HEK293 (cell line): ENCODE results near the gene HDHD3.

Experiments used
- CTCF ChIA-PET: fragments of 350-600 bp; formaldehyde crosslinking; extraction: SDS; loops from one replicate; lab custom pipeline; 2021; ENCODE audit warnings: antibody characterized with exemption; lab: Yijun Ruan, JAX
- POLR2A ChIA-PET: fragments of 300-600 bp; formaldehyde crosslinking; extraction: SDS; loops from one replicate; lab custom pipeline; 2020; ENCODE audit warnings: antibody characterized with exemption, inconsistent platforms; lab: Yijun Ruan, JAX
- H3K27ac ChIP-seq: fragments of 200-500 bp; sonication (Bioruptor generic); 2 replicates; pipeline ENCODE4 v1.5.1; 2014; ENCODE audit warnings: low read depth, low read length, control low read depth, inconsistent platforms; ENCODE audit errors: extremely low read depth
- H3K36me3 ChIP-seq, 2 experiments: fragments of 200-500 bp in 1 of 2; sonication (Bioruptor generic) in 1 of 2; 1 replicate in 1 of 2; 2 replicates in 1 of 2; pipeline ENCODE4 v1.5.1; 2014 to 2017; ENCODE audit warnings: inconsistent platforms in 2 of 2, low read length in 2 of 2; ENCODE audit not compliant: control insufficient read depth in 2 of 2, insufficient read depth in 1 of 2
- H3K4me1 ChIP-seq: fragments of 200-500 bp; sonication (Bioruptor generic); 2 replicates; pipeline ENCODE4 v1.5.1; 2014; ENCODE audit warnings: mild to moderate bottlenecking, low read length, inconsistent platforms; ENCODE audit not compliant: control insufficient read depth, insufficient read depth
- H3K4me3 ChIP-seq: 2 replicates; pipeline ENCODE4 v1.5.1; 2011; ENCODE audit warnings: low read depth, mild to moderate bottlenecking, control low read depth, low read length, moderate library complexity
- H3K9me3 ChIP-seq: fragments of 200-500 bp; sonication (Bioruptor generic); 2 replicates; pipeline ENCODE4 v1.5.1; 2014; ENCODE audit warnings: low read depth, low read length, inconsistent platforms; ENCODE audit not compliant: control insufficient read depth, insufficient read depth
- FEZF1 ChIP-seq: fragments of 450-650 bp; formaldehyde crosslinking; IDR thresholded peaks from 2 replicates; pipeline ENCODE4 v1.5.1; 2016; ENCODE audit warnings: missing biosample characterization, missing genetic modification characterization
- MYNN ChIP-seq: fragments of 450-650 bp; formaldehyde crosslinking; IDR thresholded peaks from 2 replicates; pipeline ENCODE4 v1.5.1; 2016; ENCODE audit warnings: missing biosample characterization, missing genetic modification characterization, borderline replicate concordance
- OVOL3 ChIP-seq: fragments of 450-650 bp; formaldehyde crosslinking; IDR thresholded peaks from 2 replicates; pipeline ENCODE4 v1.5.1; 2016; ENCODE audit warnings: missing biosample characterization, missing genetic modification characterization
- SCRT1 ChIP-seq: fragments of 450-650 bp; formaldehyde crosslinking; IDR thresholded peaks from 2 replicates; pipeline ENCODE4 v1.5.1; 2016; ENCODE audit warnings: missing biosample characterization, missing genetic modification characterization, borderline replicate concordance
- SCRT2 ChIP-seq: fragments of 450-650 bp; formaldehyde crosslinking; IDR thresholded peaks from 2 replicates; pipeline ENCODE4 v1.5.1; 2016; ENCODE audit warnings: missing biosample characterization, missing genetic modification characterization
- ZBTB17 ChIP-seq: fragments of 450-650 bp; formaldehyde crosslinking; IDR thresholded peaks from 2 replicates; pipeline ENCODE4 v1.5.1; 2016; ENCODE audit warnings: missing biosample characterization, missing genetic modification characterization
- ZFP69B ChIP-seq: fragments of 450-650 bp; formaldehyde crosslinking; IDR thresholded peaks from 2 replicates; pipeline ENCODE4 v1.5.1; 2016; ENCODE audit warnings: missing biosample characterization, missing genetic modification characterization
- ZNF121 ChIP-seq: fragments of 450-650 bp; formaldehyde crosslinking; IDR thresholded peaks from 2 replicates; pipeline ENCODE4 v1.5.1; 2016; ENCODE audit warnings: missing biosample characterization, missing genetic modification characterization
- ZNF169 ChIP-seq: fragments of 450-650 bp; formaldehyde crosslinking; IDR thresholded peaks from 2 replicates; pipeline ENCODE4 v1.5.1; 2016; ENCODE audit warnings: missing biosample characterization, missing genetic modification characterization
- ZNF223 ChIP-seq: fragments of 450-650 bp; formaldehyde crosslinking; IDR thresholded peaks from 2 replicates; pipeline ENCODE4 v1.5.1; 2016; ENCODE audit warnings: missing biosample characterization, missing genetic modification characterization
- ZNF280C ChIP-seq: fragments of 450-650 bp; formaldehyde crosslinking; IDR thresholded peaks from 2 replicates; pipeline ENCODE4 v1.5.1; 2016; ENCODE audit warnings: missing biosample characterization, missing genetic modification characterization
- ZNF280D ChIP-seq: fragments of 450-650 bp; formaldehyde crosslinking; IDR thresholded peaks from 2 replicates; pipeline ENCODE4 v1.5.1; 2016; ENCODE audit warnings: missing biosample characterization, missing genetic modification characterization
- ZNF391 ChIP-seq: fragments of 450-650 bp; formaldehyde crosslinking; IDR thresholded peaks from 2 replicates; pipeline ENCODE4 v1.5.1; 2016; ENCODE audit warnings: low read depth, missing biosample characterization, missing genetic modification characterization, borderline replicate concordance
- ZNF426 ChIP-seq: fragments of 450-650 bp; formaldehyde crosslinking; IDR thresholded peaks from 2 replicates; pipeline ENCODE4 v1.5.1; 2017; ENCODE audit warnings: missing biosample characterization, missing genetic modification characterization, mild to moderate bottlenecking, inconsistent platforms, moderate library complexity
- ZNF549 ChIP-seq: fragments of 450-650 bp; IDR thresholded peaks from 2 replicates; pipeline ENCODE4 v1.5.1; 2018; ENCODE audit warnings: missing biosample characterization, missing genetic modification characterization, mild to moderate bottlenecking, inconsistent platforms, moderate library complexity
- TF ChIP-seq, protein P1 (sequence below): fragments of 450-650 bp; formaldehyde crosslinking; IDR thresholded peaks from 2 replicates; pipeline ENCODE4 v1.5.1; 2017; ENCODE audit warnings: missing biosample characterization, missing genetic modification characterization
- TF ChIP-seq, protein P2 (sequence below): fragments of 450-650 bp; formaldehyde crosslinking; IDR thresholded peaks from 2 replicates; pipeline ENCODE4 v1.5.1; 2016; ENCODE audit warnings: missing biosample characterization, missing genetic modification characterization

Gene HDHD3

GRCh38 chr9:113361304-113362018, 15.3 kb downstream of the HDHD3 start:
- Histone ChIP-seq H3K36me3 (no peaks in the 10 kb centered on the region), H3K9me3 (no peaks in the 10 kb centered on the region), H3K4me3 (no peak overlapping the region), H3K4me1 (no peaks in the 10 kb centered on the region), H3K27ac (no peak overlapping the region)
- TF ChIP-seq, protein P1, sequence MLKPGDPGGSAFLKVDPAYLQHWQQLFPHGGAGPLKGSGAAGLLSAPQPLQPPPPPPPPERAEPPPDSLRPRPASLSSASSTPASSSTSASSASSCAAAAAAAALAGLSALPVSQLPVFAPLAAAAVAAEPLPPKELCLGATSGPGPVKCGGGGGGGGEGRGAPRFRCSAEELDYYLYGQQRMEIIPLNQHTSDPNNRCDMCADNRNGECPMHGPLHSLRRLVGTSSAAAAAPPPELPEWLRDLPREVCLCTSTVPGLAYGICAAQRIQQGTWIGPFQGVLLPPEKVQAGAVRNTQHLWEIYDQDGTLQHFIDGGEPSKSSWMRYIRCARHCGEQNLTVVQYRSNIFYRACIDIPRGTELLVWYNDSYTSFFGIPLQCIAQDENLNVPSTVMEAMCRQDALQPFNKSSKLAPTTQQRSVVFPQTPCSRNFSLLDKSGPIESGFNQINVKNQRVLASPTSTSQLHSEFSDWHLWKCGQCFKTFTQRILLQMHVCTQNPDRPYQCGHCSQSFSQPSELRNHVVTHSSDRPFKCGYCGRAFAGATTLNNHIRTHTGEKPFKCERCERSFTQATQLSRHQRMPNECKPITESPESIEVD = peak; percentile 37; the same call in 1 of the 2 replicates
- no peak for TF ChIP-seq SCRT2 (tag by site-specific recombination)
- ChIA-PET POLR2A (interaction anchor here (0.9 to 1.2 kb wide), 4 partner anchors 14 to 38 kb away, joined by 3 read pairs; partner anchors contain the start of genes HDHD3 and WDR31), CTCF (interaction anchor here (0.6 to 2.0 kb wide), 3 partner anchors 39 to 227 kb away, joined by 3 to 7 read pairs (median 5); partner anchors contain the start of genes ALAD, CDC26 and PRPF4)

- Histone ChIP-seq H3K4me3 (no peak overlapping the region), H3K36me3 (no peaks in the 10 kb centered on the region), H3K27ac (no peak overlapping the region), H3K4me1 (no peaks in the 10 kb centered on the region), H3K9me3 (no peaks in the 10 kb centered on the region)
- POLR2A ChIA-PET = no interaction called here
- TF ChIP-seq ZNF391 (tag by site-specific recombination) (no peak), ZFP69B (tag by site-specific recombination) (peak; percentile 21; the same call in 1 of the 2 replicates), ZBTB17 (0 out of 2 replicates have a peak, but pooled peaks have one; percentile 10), MYNN (tag by site-specific recombination) (peak; percentile 83), ZNF169 (tag by site-specific recombination) (no peak), ZNF280D (tag by site-specific recombination) (no peak), ZNF549 (no peak), ZNF223 (tag by site-specific recombination) (no peak)
- TF ChIP-seq, protein P2, sequence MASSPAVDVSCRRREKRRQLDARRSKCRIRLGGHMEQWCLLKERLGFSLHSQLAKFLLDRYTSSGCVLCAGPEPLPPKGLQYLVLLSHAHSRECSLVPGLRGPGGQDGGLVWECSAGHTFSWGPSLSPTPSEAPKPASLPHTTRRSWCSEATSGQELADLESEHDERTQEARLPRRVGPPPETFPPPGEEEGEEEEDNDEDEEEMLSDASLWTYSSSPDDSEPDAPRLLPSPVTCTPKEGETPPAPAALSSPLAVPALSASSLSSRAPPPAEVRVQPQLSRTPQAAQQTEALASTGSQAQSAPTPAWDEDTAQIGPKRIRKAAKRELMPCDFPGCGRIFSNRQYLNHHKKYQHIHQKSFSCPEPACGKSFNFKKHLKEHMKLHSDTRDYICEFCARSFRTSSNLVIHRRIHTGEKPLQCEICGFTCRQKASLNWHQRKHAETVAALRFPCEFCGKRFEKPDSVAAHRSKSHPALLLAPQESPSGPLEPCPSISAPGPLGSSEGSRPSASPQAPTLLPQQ (tag by site-specific recombination) = 0 out of 2 replicates have a peak, but pooled peaks have one; percentile 18
- CTCF ChIA-PET = interaction anchor here (0.6 to 1.7 kb wide), 3 partner anchors 11 to 40 kb away, joined by 3 to 7 read pairs (median 3); partner anchors contain the start of genes ALAD and BSPRY
Measured at GRCh38 chr9:113360242-113360842, 16.4 kb downstream of the HDHD3 start.

- POLR2A ChIA-PET = interaction anchor here (0.7 to 1.2 kb wide), 2 partner anchors 17 to 51 kb away, joined by 3 to 4 read pairs; partner anchors contain the start of genes C9orf43, HDHD3 and POLE3
- CTCF ChIA-PET = interaction anchor here (1.1 kb wide), 1 partner anchor 11 kb away, joined by 3 read pairs; no protein-coding TSS in a partner anchor
- TF ChIP-seq FEZF1 (tag by site-specific recombination) (no peak), OVOL3 (tag by site-specific recombination) (no peak), ZNF426 (tag by site-specific recombination) (no peak), SCRT1 (tag by site-specific recombination) (peak; percentile 82), ZNF121 (tag by site-specific recombination) (no peak), ZNF280C (tag by site-specific recombination) (no peak), SCRT2 (tag by site-specific recombination) (peak; percentile 89)
- Histone ChIP-seq H3K27ac (no peak overlapping the region), H3K36me3 (no peaks in the 10 kb centered on the region), H3K9me3 (no peaks in the 10 kb centered on the region), H3K4me3 (no peak overlapping the region), H3K4me1 (no peaks in the 10 kb centered on the region)
Measured at GRCh38 chr9:113359385-113359784, 17.4 kb downstream of the HDHD3 start.
